Kidney (tissue), 14 donors: ENCODE data around the gene HOXA10. TPM values are rescaled to one million over a fixed set of nuclear protein-coding genes. Genes with fewer than 3 reads are reported as not detected.
A peak's percentile ranks its signal among the peaks of the same experiment; 100 is the strongest.

Experiments used
- DNase-seq, 5 donors: peaks; one replicate each; pipeline ENCODE4 v3.0.0-alpha.2; 2013 to 2020
- FAIRE-seq: peaks from 2 replicates; lab custom pipeline; 2012; peaks lifted over from hg19 to GRCh38; lab: Jason Lieb, UNC
- H3K27ac ChIP-seq, 2 donors: one replicate each; pipeline ENCODE4 v1.7.0; 2013; ENCODE audit warnings: low read depth in 2 of 2, low read length in 2 of 2, inconsistent platforms in 1 of 2
- H3K27me3 ChIP-seq: one replicate; pipeline ENCODE4 v1.7.1; 2013; ENCODE audit warnings: low read length, inconsistent platforms; ENCODE audit not compliant: control insufficient read depth, insufficient read depth
- H3K36me3 ChIP-seq, 3 donors: one replicate each; pipeline versions ENCODE4 v1.7.0 to v1.7.1; 2013; ENCODE audit warnings: low read length in 3 of 3, control low read depth in 1 of 3, inconsistent platforms in 1 of 3; ENCODE audit not compliant: insufficient read depth in 3 of 3, control insufficient read depth in 2 of 3
- H3K4me1 ChIP-seq, 3 donors: one replicate each; pipeline versions ENCODE4 v1.7.0 to v1.7.1; 2013; ENCODE audit warnings: low read length in 3 of 3, inconsistent platforms in 1 of 3, low read depth in 1 of 3; ENCODE audit not compliant: control insufficient read depth in 2 of 3, insufficient read depth in 2 of 3
- H3K4me3 ChIP-seq, 3 donors: one replicate each; pipeline versions ENCODE4 v1.7.0 to v1.8.1; 2013; ENCODE audit warnings: low read length in 3 of 3, control low read depth in 1 of 3, inconsistent platforms in 1 of 3
- H3K9ac ChIP-seq, 3 donors: one replicate each; pipeline versions ENCODE4 v1.7.0 to v1.7.1; 2013; ENCODE audit warnings: low read length in 3 of 3, control low read depth in 1 of 3, inconsistent platforms in 1 of 3
- H3K9me3 ChIP-seq, 3 donors: one replicate each; pipeline versions ENCODE4 v1.7.0 to v1.7.1; 2013; ENCODE audit warnings: low read length in 3 of 3, control low read depth in 1 of 3, inconsistent platforms in 1 of 3; ENCODE audit not compliant: control insufficient read depth in 2 of 3, insufficient read depth in 1 of 3
- intact Hi-C: fragments of 100-400 bp; cut with DNase I; formaldehyde crosslinking; loops from one replicate; pipeline ENCODE4 v1.11.1; 2022
- polyA plus RNA-seq: library from polyadenylated mRNA; stranded (reverse); fragments of 350-450 nt; fragmentation: Illumina TruSeq; extraction: RNeasy Lipid Tissue Mini Kit (QIAGEN cat#74804); gene quantifications from one replicate; pipeline ENCODE4 v1.2.3, GENCODE V29; 2014; ENCODE audit warnings: low read depth, low replicate concordance; ENCODE audit not compliant: insufficient read depth
- total RNA-seq: library from RNA; stranded (reverse); fragmentation: NEBNext Ultra II Directional; extraction: Animal tissue kit (Norgen Biotek cat#: 25700); gene quantifications from one replicate; pipeline ENCODE4 v1.2.1, GENCODE V29; 2021
- TF ChIP-seq, protein P1 (sequence below): IDR thresholded peaks from 3 replicates; pipeline ENCODE4 v1.5.1; 2012; ENCODE audit warnings: mild to moderate bottlenecking, moderate library complexity, borderline replicate concordance; ENCODE audit not compliant: insufficient read depth; ENCODE audit errors: extremely low read depth
- donor health status: control.
- donor health status: control.
- donor health status: control.
- donor health status: control.
- donor health status: control.
- donor health status: DM: yes; HTN: yes; CAD: no.
- donor health status: Normal renal cell carcinoma (clear cell type).

The HOXA10 gene
- total and polyA plus RNA-seq, 2 donors from 2014 or later: 16.3 to 17.9 TPM

DNA sequence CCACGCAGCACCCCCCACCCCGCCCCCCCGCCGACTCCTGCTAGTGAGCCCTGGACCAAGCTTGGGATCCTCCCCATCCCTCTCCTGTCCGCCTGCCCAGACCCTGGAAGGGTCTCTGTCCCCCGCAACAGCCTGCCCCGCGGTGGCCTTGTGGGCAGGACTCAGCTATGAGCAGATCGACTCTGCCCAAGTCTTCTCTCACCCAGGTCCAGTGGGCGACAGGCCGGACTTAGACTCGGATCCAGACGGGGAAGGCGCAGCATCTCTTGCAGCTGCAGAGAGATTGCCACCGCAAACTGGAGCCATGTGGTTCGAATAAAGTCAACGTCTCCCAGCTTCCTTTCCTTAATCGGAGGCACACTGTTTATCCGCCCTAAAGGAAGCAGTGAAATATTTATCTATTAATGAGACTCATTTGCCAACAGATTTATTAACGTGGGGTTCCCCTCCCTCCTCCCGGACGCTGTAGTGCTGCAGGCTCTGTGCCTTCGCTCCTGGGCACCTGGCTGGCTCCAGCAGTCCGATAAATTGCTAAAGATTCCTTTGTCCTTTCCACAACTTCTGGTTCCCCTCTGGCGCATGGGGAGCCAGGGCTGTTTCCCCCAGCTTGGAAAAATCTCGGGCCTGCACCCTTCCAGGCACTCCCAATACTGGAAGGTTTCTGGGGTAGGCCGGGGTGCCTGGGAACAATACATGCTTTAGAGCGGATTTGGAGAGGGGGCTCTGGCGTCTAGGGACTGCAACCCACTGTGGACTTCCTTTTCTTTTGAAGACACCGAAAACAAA is 17.0 kb downstream of the HOXA10 start:
- TF ChIP-seq, protein P1, sequence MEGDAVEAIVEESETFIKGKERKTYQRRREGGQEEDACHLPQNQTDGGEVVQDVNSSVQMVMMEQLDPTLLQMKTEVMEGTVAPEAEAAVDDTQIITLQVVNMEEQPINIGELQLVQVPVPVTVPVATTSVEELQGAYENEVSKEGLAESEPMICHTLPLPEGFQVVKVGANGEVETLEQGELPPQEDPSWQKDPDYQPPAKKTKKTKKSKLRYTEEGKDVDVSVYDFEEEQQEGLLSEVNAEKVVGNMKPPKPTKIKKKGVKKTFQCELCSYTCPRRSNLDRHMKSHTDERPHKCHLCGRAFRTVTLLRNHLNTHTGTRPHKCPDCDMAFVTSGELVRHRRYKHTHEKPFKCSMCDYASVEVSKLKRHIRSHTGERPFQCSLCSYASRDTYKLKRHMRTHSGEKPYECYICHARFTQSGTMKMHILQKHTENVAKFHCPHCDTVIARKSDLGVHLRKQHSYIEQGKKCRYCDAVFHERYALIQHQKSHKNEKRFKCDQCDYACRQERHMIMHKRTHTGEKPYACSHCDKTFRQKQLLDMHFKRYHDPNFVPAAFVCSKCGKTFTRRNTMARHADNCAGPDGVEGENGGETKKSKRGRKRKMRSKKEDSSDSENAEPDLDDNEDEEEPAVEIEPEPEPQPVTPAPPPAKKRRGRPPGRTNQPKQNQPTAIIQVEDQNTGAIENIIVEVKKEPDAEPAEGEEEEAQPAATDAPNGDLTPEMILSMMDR: no peak
- Histone ChIP-seq H3K27me3 (no peaks in the 10 kb centered on the region), H3K36me3 (no peaks in the 10 kb centered on the region), H3K9me3 (no peaks in the 10 kb centered on the region), H3K27ac (peak overlapping the region; percentile 96 to 98), H3K4me3 (peak overlapping the region; percentile 47 to 83 (median 64)), H3K9ac (peak overlapping the region; percentile 39 to 77 (median 64)), H3K4me1 (peaks cover 0 to 19% (median 9%) of the 10 kb centered on the region in 3 donors)
- DNase-seq: peak in 2 of 5 donors; percentile 71 to 77
- intact Hi-C loops: loop anchor here (10.0 kb wide), 1 partner anchor 782 kb away; no protein-coding TSS in a partner anchor
- FAIRE-seq: no peak

DNA sequence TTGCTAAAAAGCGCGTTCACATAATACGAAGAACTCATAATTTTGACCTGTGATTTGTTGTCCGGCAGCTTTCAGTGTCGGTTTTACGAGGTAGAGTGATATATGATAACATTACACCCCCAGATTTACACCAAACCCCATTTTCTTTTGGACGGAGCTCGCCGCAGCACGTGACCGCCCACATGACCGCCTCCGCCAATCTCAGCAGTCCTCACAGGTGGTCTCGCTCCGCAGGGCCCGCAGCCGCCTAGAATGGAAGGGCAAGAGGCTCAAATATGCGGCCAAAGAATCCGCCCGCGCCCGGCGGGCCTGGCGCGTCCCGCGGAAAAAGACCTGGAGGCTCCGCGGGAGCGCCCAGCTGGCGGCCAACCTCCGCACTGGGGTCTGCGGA is 17.6 kb downstream of the HOXA10 start, which contains the start of gene HOXA7:
Gene HOXA7 (minus strand): TSS at position 168 of the 391 bp plus-strand sequence. CDS start 130 bp downstream, at position 38.
- intact Hi-C loops: loop anchor here (10.0 kb wide), 1 partner anchor 782 kb away; no protein-coding TSS in a partner anchor
- H3K4me3 ChIP-seq: peak within 1 kb of the TSS; percentile 78 to 83 (median 82)
- DNase-seq: peak; percentile 96 to 98 (median 96)
- no peaks in the 10 kb centered on the region for H3K9me3 ChIP-seq
- TF ChIP-seq, protein P1: no peak
- FAIRE-seq: no peak
- H3K4me1 ChIP-seq: peaks cover 0 to 19% (median 9%) of the 10 kb centered on the region in 3 donors
- H3K9ac ChIP-seq: peak within 1 kb of the TSS; percentile 69 to 85 (median 75)
- peak within 1 kb of the TSS; percentile 96 to 98 for H3K27ac ChIP-seq
- no peaks in the 10 kb centered on the region for H3K36me3 ChIP-seq
- no peaks in the 10 kb centered on the region for H3K27me3 ChIP-seq

DNA sequence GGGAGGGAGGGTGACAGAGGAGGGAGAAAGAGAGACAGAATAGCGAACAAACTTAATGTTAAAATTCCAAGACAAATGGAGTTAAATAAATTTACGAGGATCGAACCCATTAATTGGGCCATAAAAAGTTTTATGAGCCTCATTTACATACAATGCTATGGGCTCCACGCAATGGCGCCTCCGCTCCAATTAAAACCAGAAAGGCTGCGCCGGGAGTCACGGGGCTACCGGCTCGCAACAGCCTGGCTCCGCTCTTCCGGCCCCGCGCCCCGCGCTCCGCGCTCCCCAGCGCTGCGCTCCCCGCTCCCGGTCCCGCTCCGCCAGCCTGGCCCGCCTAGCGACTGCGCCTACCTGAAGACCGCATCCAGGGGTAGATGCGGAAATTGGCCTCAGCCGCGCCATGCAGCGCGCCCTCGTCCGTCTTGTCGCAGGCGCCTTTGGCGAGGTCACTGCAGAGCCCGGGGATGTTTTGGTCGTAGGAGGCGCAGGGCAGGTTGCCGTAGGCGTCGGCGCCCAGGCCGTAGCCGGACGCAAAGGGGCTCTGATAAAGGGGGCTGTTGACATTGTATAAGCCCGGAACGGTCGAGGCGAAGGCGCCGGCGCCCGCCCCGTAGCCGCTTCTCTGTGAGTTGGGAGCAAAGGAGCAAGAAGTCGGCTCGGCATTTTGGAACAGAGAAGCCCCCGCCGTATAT is 18.2 kb downstream of the HOXA10 start:
- FAIRE-seq: no peak
- intact Hi-C loops: loop anchor here (10.0 kb wide), 1 partner anchor 781 kb away; no protein-coding TSS in a partner anchor
- peak overlapping the region; percentile 96 to 98 for H3K27ac ChIP-seq
- H3K9ac ChIP-seq: peak overlapping the region; percentile 69 to 85 (median 75)
- H3K27me3 ChIP-seq: no peaks in the 10 kb centered on the region
- H3K4me3 ChIP-seq: peak overlapping the region; percentile 78 to 83 (median 82)
- TF ChIP-seq, protein P1: no peak
- H3K9me3 ChIP-seq: no peaks in the 10 kb centered on the region
- H3K4me1 ChIP-seq: peaks cover 0 to 19% (median 9%) of the 10 kb centered on the region in 3 donors
- peak in 2 of 5 donors; percentile 69 to 82 for DNase-seq
- no peaks in the 10 kb centered on the region for H3K36me3 ChIP-seq
